PC-3 (cell line): ENCODE results near the gene PER2. TPM values are rescaled to one million over a fixed set of nuclear protein-coding genes. Genes with fewer than 3 reads are reported as not detected.

Experiments
- ATAC-seq: fragments of 200-7000 bp; cut with Tn5 transposase; 2 replicates; pipeline ENCODE4 v1.9.1; 2020; ENCODE audit warnings: mild to moderate bottlenecking, moderate library complexity
- BruUV-seq: library from RNA; stranded (reverse); fragments of 400-500 nt; replicated peaks from 2 replicates; lab custom pipeline; 2021; lab: Mats Ljungman, UMichigan
- CTCF ChIA-PET: fragments of 300-600 bp; sonication (Branson Sonifier 250); formaldehyde crosslinking; loops from one replicate; lab custom pipeline; 2022; ENCODE audit warnings: antibody characterized with exemption; lab: Charles Lee
- POLR2A ChIA-PET: fragments of 300-600 bp; sonication (Branson Sonifier 250); formaldehyde crosslinking; loops from one replicate; lab custom pipeline; 2022; ENCODE audit warnings: antibody characterized with exemption; ENCODE audit not compliant: unreplicated experiment; lab: Charles Lee
- DNase-seq: peaks from one replicate; pipeline ENCODE4 v3.0.0-alpha.2; 2015
- H2AFZ ChIP-seq: fragments of 300-600 bp; sonication (generic); 2 replicates; pipeline ENCODE4 v1.6.0; 2016; ENCODE audit warnings: antibody characterized with exemption, low read length
- H3F3A ChIP-seq: fragments of 300-600 bp; sonication (generic); one replicate; pipeline ENCODE4 v1.6.0; 2017; ENCODE audit warnings: antibody characterized with exemption, low read length, control low read depth, mild to moderate bottlenecking; ENCODE audit not compliant: unreplicated experiment
- H3K27ac ChIP-seq: fragments of 300-600 bp; sonication (generic); 2 replicates; pipeline ENCODE4 v1.5.1; 2016; ENCODE audit warnings: mild to moderate bottlenecking, low read length
- H3K27me3 ChIP-seq: fragments of 300-600 bp; sonication (generic); 2 replicates; pipeline ENCODE4 v1.6.1; 2016; ENCODE audit warnings: low read length, mixed read lengths
- H3K36me3 ChIP-seq: fragments of 300-600 bp; sonication (generic); 2 replicates; pipeline ENCODE4 v1.6.1; 2016; ENCODE audit warnings: low read depth, mixed run types, low read length, mixed read lengths
- H3K4me1 ChIP-seq: fragments of 300-600 bp; sonication (generic); 2 replicates; pipeline ENCODE4 v1.5.1; 2016; ENCODE audit warnings: low read length; ENCODE audit not compliant: insufficient read depth
- H3K4me2 ChIP-seq: fragments of 300-600 bp; sonication (generic); 2 replicates; pipeline ENCODE4 v1.6.0; 2016; ENCODE audit warnings: low read length
- H3K4me3 ChIP-seq: fragments of 300-600 bp; sonication (generic); 2 replicates; pipeline ENCODE4 v1.5.1; 2016; ENCODE audit warnings: mild to moderate bottlenecking, low read length, mixed read lengths
- H3K79me2 ChIP-seq: fragments of 300-600 bp; sonication (generic); 2 replicates; pipeline ENCODE4 v1.6.1; 2017; ENCODE audit warnings: low read length, mixed read lengths
- H3K9ac ChIP-seq: fragments of 300-600 bp; sonication (generic); 2 replicates; pipeline ENCODE4 v1.6.0; 2016; ENCODE audit warnings: mild to moderate bottlenecking, low read length
- H3K9me2 ChIP-seq: fragments of 300-600 bp; sonication (generic); replicated peaks from 2 replicates; pipeline ENCODE4 v1.6.1; 2016; ENCODE audit warnings: mixed run types, low read length, mixed read lengths
- H3K9me3 ChIP-seq: fragments of 300-600 bp; sonication (generic); 2 replicates; pipeline ENCODE4 v1.6.1; 2016; ENCODE audit warnings: low read length, mixed read lengths
- H4K20me1 ChIP-seq: fragments of 300-600 bp; sonication (generic); 2 replicates; pipeline ENCODE4 v1.6.1; 2016; ENCODE audit warnings: low read length, mixed read lengths
- CTCF ChIP-seq: fragments of 300-600 bp; sonication (generic); conservative IDR thresholded peaks from 2 replicates; pipeline ENCODE4 v1.5.1; 2017; ENCODE audit warnings: antibody characterized with exemption, low read depth, mild to moderate bottlenecking, low read length
- EZH2 ChIP-seq: fragments of 300-600 bp; sonication (generic); IDR thresholded peaks from one replicate; pipeline ENCODE4 v1.6.1; 2017; ENCODE audit warnings: antibody characterized with exemption, mild to moderate bottlenecking, low read length; ENCODE audit not compliant: unreplicated experiment
- EZH2phosphoT487 ChIP-seq: fragments of 300-600 bp; sonication (generic); IDR thresholded peaks from 2 replicates; pipeline ENCODE4 v1.6.1; 2018; ENCODE audit warnings: mild to moderate bottlenecking, antibody characterized with exemption, low read length, borderline replicate concordance
- intact Hi-C: fragments of 100-400 bp; cut with micrococcal nuclease; formaldehyde crosslinking; loops from 2 replicates; pipeline ENCODE4 v1.9.0; 2023
- total RNA-seq: library from RNA; depleted of rRNA; stranded (reverse); fragments of >200 nt; gene quantifications from 2 replicates; pipeline ENCODE4 v1.2.3, GENCODE V29; 2014

The PER2 gene
- total RNA-seq, 1 experiment from 2014 or later, result 8.6 TPM

GRCh38 chr2:238334885-238335284, 46.5 kb upstream of the PER2 start:
- Histone ChIP-seq H3K27ac (no peak overlapping the region), H3K9me2 (no peaks in the 10 kb centered on the region), H3K4me2 (no peak overlapping the region), H3K9me3 (no peaks in the 10 kb centered on the region), H3K36me3 (no peaks in the 10 kb centered on the region; the same call in 1 of the 2 replicates), H2AFZ (no peak overlapping the region), H3K4me1 (no peaks in the 10 kb centered on the region), H3F3A (no peaks in the 10 kb centered on the region), H3K79me2 (no peaks in the 10 kb centered on the region), H3K4me3 (no peak overlapping the region), H3K27me3 (no peaks in the 10 kb centered on the region), H4K20me1 (no peaks in the 10 kb centered on the region), H3K9ac (no peak overlapping the region)
- intact Hi-C loops, result no loop called here
- ATAC-seq (no peak), DNase-seq (no peak)
- BruUV-seq, result no TSS peak
- POLR2A ChIA-PET, result no interaction called here
- TF ChIP-seq EZH2 (no peak), EZH2phosphoT487 (no peak), CTCF (no peak)
- CTCF ChIA-PET, result no interaction called here

- Histone ChIP-seq H3K79me2 (no peaks in the 10 kb centered on the region), H4K20me1 (no peaks in the 10 kb centered on the region), H3K27ac (no peak overlapping the region), H3K9ac (no peak overlapping the region), H3K4me3 (no peak overlapping the region), H3K27me3 (no peaks in the 10 kb centered on the region), H3K9me3 (no peaks in the 10 kb centered on the region), H3K4me1 (no peaks in the 10 kb centered on the region), H3F3A (no peaks in the 10 kb centered on the region), H3K36me3 (peaks cover 4% of the 10 kb centered on the region; the same call in 1 of the 2 replicates), H2AFZ (no peak overlapping the region), H3K4me2 (no peak overlapping the region), H3K9me2 (no peaks in the 10 kb centered on the region)
- POLR2A ChIA-PET, result no interaction called here
- CTCF ChIA-PET, result no interaction called here
- BruUV-seq, result no TSS peak
- intact Hi-C loops, result no loop called here
- DNase-seq (no peak), ATAC-seq (no peak)
- TF ChIP-seq CTCF (no peak), EZH2phosphoT487 (no peak), EZH2 (no peak)
These were observed 43.5 kb upstream of the PER2 start for GRCh38 chr2:238331916-238332315.

GRCh38 chr2:238330391-238330790, 42.0 kb upstream of the PER2 start:
- BruUV-seq, result no TSS peak
- Histone ChIP-seq H3K9me2 (no peaks in the 10 kb centered on the region), H3F3A (no peaks in the 10 kb centered on the region), H3K4me1 (no peaks in the 10 kb centered on the region), H3K4me3 (no peak overlapping the region), H3K9me3 (no peaks in the 10 kb centered on the region), H4K20me1 (no peaks in the 10 kb centered on the region), H3K4me2 (no peak overlapping the region), H2AFZ (no peak overlapping the region), H3K9ac (no peak overlapping the region), H3K27ac (no peak overlapping the region), H3K36me3 (peaks cover 4% of the 10 kb centered on the region; the same call in 1 of the 2 replicates), H3K27me3 (no peaks in the 10 kb centered on the region), H3K79me2 (no peaks in the 10 kb centered on the region)
- no peak for DNase-seq
- no peak for ATAC-seq
- intact Hi-C loops, result no loop called here
- CTCF ChIA-PET, result no interaction called here
- no peak for TF ChIP-seq EZH2
- no peak for TF ChIP-seq CTCF
- TF ChIP-seq EZH2phosphoT487, result no peak
- POLR2A ChIA-PET, result no interaction called here
